Measurements from ENCODE around the gene HMCN2.

GRCh38 chr9:130451509-130452388, 186.2 kb downstream of the HMCN2 start:
- peak; percentile 58 to 74 for TF ChIP-seq CTCF (IDR thresholded peaks at IDR 0.05; ENCODE audit: extremely low read depth in 1 of 2, insufficient read depth in 1 of 2, low read depth in 1 of 2, low read length in 2 of 2)
- no peak for TF ChIP-seq POLR2A (IDR thresholded peaks at IDR 0.05; ENCODE audit: low read depth, low read length)
- no peak for TF ChIP-seq JUN (IDR thresholded peaks at IDR 0.05; ENCODE audit: borderline replicate concordance, insufficient read depth, insufficient read length, low read depth)
- TF ChIP-seq POLR2AphosphoS5 (IDR thresholded peaks at IDR 0.05; ENCODE audit: insufficient read depth, low read depth, low read length): peak; percentile 58
- no peak for TF ChIP-seq EZH2 (IDR thresholded peaks at IDR 0.05; ENCODE audit: borderline replicate concordance, low read depth, low read length, severe bottlenecking)
